ENCODE measurements around the gene LRRC74A. TPM values are rescaled to one million over a fixed set of nuclear protein-coding genes. Genes with fewer than 3 reads are reported as not detected.

The LRRC74A gene
- total RNA-seq, 1 experiment from 2014 or later: not detected

DNA sequence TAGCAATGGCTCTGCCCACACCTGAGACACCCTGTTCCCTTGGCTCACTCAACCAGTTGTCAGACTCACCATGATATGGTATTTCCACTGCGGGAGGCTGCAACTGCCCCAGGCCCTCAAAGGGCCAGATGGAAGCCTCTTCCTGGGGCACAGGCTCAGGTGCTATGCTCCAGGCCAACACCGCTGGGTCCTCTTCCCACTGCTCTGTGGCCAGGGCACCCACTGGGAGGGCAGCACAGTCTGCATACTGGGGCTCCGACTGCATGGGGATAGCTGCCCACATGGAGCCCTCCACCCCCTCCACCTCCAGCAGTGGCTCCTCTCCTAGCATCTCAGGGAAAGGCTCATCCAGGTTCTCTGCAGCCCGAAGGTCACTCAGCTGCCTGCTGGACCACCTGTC, 17.2 kb upstream of the LRRC74A start:
- no peak overlapping the region for H3K14ac ChIP-seq (ENCODE audit: insufficient read depth, low read length)
- no peak overlapping the region for H3K9ac ChIP-seq (ENCODE audit: extremely low read depth, insufficient read length, low read length)
- H2BK12ac ChIP-seq (ENCODE audit: insufficient read length, low read depth, low read length): no peak overlapping the region
- no peak overlapping the region for H3K4me2 ChIP-seq (ENCODE audit: insufficient read depth, insufficient read length, low read length)
- H4K91ac ChIP-seq (ENCODE audit: insufficient read length, low read depth, low read length): no peak overlapping the region
- H3K4me1 Mint-ChIP-seq: peaks cover 17 to 18% of the 10 kb centered on the region in 2 experiments
- peaks cover 4% of the 10 kb centered on the region; the same call in 1 of the 2 replicates for H3K4me1 ChIP-seq (ENCODE audit: insufficient read depth, low read length)
- no peak overlapping the region for H3K56ac ChIP-seq (ENCODE audit: insufficient read length, low read depth, low read length)
- peaks cover 3% of the 10 kb centered on the region for H3K79me1 ChIP-seq (ENCODE audit: insufficient read depth, low read depth, low read length, poor library complexity, severe bottlenecking)
- peaks cover 10% of the 10 kb centered on the region for H3K23me2 ChIP-seq (ENCODE audit: insufficient read length, low read depth, low read length, poor library complexity, severe bottlenecking)
- no peaks in the 10 kb centered on the region for H3K27me3 ChIP-seq (ENCODE audit: insufficient read depth, low read length)
- no peak overlapping the region for H3K27ac ChIP-seq (ENCODE audit: insufficient read length, low read depth, low read length)
- H3K9me3 ChIP-seq (ENCODE audit: control insufficient read depth, low read depth, low read length): no peaks in the 10 kb centered on the region
- no peak overlapping the region for H2BK15ac ChIP-seq (ENCODE audit: low read depth, low read length)
- no peaks in the 10 kb centered on the region for H4K20me1 ChIP-seq (ENCODE audit: control insufficient read depth, insufficient read depth, insufficient read length)
- WGBS (ENCODE audit: extremely low coverage, insufficient read length, low lambda C conversion rate): no CpG with 5 or more reads among the region's 4 CpGs
- no peak overlapping the region for H3K4ac ChIP-seq (ENCODE audit: low read depth, low read length)
- no peak overlapping the region for H4K5ac ChIP-seq (ENCODE audit: insufficient read length, low read depth, low read length)
- no peak for DNase-seq
- no peaks in the 10 kb centered on the region for H3K79me2 ChIP-seq (ENCODE audit: insufficient read depth, low read length)
- no peak overlapping the region for H2BK5ac ChIP-seq (ENCODE audit: insufficient read length, low read length)
- peaks cover 27 to 47% (median 43%) of the 10 kb centered on the region in 3 experiments; a peak in 6 of 7 replicates for H3K36me3 Mint-ChIP-seq (ENCODE audit: insufficient read depth in 1 of 3, low read depth in 3 of 3)
- no peaks in the 10 kb centered on the region; a peak in 1 of 5 replicates for H3K9me3 Mint-ChIP-seq
- TF ChIP-seq, protein P1, sequence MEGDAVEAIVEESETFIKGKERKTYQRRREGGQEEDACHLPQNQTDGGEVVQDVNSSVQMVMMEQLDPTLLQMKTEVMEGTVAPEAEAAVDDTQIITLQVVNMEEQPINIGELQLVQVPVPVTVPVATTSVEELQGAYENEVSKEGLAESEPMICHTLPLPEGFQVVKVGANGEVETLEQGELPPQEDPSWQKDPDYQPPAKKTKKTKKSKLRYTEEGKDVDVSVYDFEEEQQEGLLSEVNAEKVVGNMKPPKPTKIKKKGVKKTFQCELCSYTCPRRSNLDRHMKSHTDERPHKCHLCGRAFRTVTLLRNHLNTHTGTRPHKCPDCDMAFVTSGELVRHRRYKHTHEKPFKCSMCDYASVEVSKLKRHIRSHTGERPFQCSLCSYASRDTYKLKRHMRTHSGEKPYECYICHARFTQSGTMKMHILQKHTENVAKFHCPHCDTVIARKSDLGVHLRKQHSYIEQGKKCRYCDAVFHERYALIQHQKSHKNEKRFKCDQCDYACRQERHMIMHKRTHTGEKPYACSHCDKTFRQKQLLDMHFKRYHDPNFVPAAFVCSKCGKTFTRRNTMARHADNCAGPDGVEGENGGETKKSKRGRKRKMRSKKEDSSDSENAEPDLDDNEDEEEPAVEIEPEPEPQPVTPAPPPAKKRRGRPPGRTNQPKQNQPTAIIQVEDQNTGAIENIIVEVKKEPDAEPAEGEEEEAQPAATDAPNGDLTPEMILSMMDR (conservative IDR thresholded peaks at IDR 0.05): no peak
- no peak overlapping the region for H3K4me3 Mint-ChIP-seq
- H3K18ac ChIP-seq (ENCODE audit: insufficient read length, low read depth, low read length): no peak overlapping the region
- H2BK20ac ChIP-seq (ENCODE audit: low read depth, low read length, poor library complexity, severe bottlenecking): no peak overlapping the region
- H3K27me3 Mint-ChIP-seq (ENCODE audit: low read depth): no peaks in the 10 kb centered on the region
- no peak overlapping the region for H2BK120ac ChIP-seq (ENCODE audit: low read depth, low read length, poor library complexity, severe bottlenecking)
- H3T11ph ChIP-seq (ENCODE audit: low read length): no peak overlapping the region
- no peak overlapping the region for H4K8ac ChIP-seq (replicated peaks; ENCODE audit: insufficient read length, low read depth, low read length)
- no peak overlapping the region for H2AFZ ChIP-seq (ENCODE audit: low read length)
- H2AK5ac ChIP-seq (ENCODE audit: insufficient read length, low read length): no peak overlapping the region
- H3K23ac ChIP-seq (ENCODE audit: insufficient read length, low read depth, low read length): no peak overlapping the region
- no peak overlapping the region for H3K27ac Mint-ChIP-seq

All from H9 (cell line).